Measurements from ENCODE around the gene CDX1.

The CDX1 gene

GRCh38 chr5:150163547-150164059 lies 3.0 kb upstream of the CDX1 start:
- DNase-seq: no peak

DNA sequence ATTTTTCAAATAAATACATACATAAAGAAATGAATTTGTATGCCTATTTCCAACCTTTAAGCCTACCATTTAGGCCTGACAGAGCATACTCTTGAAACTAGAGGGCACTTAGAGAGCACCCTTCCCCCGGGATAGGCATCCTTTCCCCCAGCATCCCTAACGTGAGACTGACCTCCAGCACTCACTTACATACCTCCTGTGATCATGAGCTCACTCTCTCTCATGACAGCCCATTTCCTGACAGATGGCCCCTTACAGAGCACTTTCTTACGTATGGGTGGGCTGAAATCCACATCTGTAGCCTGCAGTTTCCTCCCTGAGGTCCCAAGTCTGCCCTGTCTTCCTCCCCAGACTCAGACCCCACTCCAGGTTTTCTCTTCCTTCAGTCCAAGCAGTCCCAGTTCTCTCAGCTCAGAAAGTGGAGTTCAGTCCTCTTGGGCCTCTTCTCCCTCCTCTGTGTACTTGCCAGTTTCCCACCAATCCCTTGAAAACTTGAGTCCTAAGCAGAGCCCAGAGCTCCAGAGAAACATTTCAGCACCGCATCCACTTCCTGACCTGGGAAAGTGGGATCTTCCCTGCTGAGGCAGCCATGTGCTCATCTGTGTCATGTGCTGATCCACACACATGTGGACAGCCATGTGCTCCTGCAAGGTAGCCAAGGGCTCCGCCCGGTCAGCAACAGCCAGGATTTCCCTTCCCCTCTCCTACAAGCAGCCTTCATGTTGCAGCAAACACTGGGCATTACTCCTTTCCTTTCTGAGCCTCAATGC lies 2.2 kb upstream of the CDX1 start:
- no peak for DNase-seq

GRCh38 chr5:150166037-150166649 lies 435 bp upstream of the CDX1 start:
- no peak for DNase-seq

DNA sequence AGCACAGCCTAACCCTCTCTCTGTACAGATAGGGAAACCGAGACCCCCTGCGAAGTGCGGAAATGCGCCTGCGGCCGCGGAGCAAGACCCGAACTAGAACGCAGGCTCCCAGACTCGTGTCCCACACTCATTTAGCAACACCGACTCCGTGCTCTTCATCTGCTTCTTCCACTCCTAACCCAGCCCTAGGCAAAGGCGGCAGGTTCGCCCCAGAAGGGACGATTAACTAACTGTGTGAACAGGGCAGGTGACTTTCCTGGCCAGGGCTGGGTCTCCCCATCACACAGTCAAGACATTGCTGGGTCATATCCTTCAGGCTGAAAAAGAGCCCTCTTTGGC lies 903 bp downstream of the CDX1 start:
- no peak for DNase-seq

GRCh38 chr5:150167908-150168307 lies 1.3 kb downstream of the CDX1 start:
- no peak for DNase-seq

GRCh38 chr5:150168864-150169263 lies 2.3 kb downstream of the CDX1 start:
- DNase-seq: no peak

DNA sequence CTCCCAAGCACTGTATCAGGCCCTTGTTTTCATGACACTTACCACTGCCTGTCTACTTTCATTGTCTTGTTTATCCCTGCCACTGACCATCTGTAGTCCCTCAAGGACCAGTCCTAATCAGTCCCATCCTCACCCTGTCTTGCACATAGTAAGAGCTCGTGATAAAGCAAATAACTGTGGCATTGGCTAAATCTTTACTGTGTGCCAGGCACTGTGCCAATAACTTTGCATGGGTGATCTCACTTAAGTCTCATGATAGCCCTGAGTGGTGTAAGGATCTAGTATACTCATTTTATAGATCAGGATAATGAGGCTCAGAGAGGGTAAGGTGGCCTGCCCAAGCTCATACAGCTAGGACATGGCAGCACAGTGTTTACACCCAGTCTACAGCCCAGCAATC lies 5.6 kb downstream of the CDX1 start:
- DNase-seq: no peak

- no peak for DNase-seq
These were observed 6.0 kb downstream of the CDX1 start for GRCh38 chr5:150172556-150172955.

GRCh38 chr5:150173161-150173560 lies 6.6 kb downstream of the CDX1 start:
- no peak for DNase-seq

- no peak for DNase-seq
These were observed 7.7 kb downstream of the CDX1 start for GRCh38 chr5:150174285-150174684.

DNA sequence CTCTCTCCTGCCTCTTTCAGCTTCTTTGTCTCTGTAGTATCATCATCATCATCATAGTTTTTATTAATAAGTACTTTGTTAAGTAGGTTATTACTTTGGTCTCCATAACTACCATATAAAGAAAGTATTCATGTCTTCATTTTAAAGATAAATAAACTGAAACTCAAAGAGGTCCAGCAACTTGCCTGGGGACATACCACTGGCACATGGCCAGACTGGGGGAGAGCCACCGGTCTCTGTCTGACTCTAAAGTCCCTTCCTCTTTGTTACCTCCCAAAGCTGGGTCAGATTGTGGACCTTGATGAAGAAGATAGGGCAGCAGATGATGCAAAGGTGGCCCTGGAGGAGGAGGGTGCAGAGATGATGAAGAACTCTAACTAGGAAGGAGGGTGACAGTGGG lies 8.5 kb downstream of the CDX1 start:
- no peak for DNase-seq

- DNase-seq: no peak
These were observed 9.0 kb downstream of the CDX1 start for GRCh38 chr5:150175536-150175935.

- no peak for DNase-seq
These were observed 10.3 kb downstream of the CDX1 start for GRCh38 chr5:150176745-150177477.

- no peak for DNase-seq
These were observed 11.1 kb downstream of the CDX1 start for GRCh38 chr5:150177721-150178120.

DNA sequence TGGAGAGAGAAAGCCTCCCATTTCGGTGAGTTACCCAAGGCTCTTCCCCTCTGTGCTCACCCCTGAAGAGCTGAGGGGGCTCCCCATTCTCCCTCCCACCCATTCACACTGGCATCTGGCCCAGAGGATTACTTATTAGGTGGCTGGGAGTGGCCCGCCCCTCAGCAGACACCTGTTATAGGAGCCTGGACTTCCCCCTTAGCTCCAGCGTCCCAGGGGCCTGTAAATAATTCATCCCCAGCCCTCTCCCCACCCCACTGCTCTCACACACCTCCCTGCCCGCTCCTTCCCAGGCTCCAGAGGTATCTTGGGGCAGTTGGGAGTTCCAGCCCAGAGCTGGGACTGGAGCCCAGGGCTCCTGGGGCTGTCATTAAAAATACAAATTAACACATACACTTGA lies 11.7 kb downstream of the CDX1 start:
- no peak for DNase-seq

GRCh38 chr5:150179019-150179620 lies 12.5 kb downstream of the CDX1 start:
- DNase-seq: no peak

GRCh38 chr5:150180241-150181026 lies 13.9 kb downstream of the CDX1 start:
- DNase-seq: no peak

DNA sequence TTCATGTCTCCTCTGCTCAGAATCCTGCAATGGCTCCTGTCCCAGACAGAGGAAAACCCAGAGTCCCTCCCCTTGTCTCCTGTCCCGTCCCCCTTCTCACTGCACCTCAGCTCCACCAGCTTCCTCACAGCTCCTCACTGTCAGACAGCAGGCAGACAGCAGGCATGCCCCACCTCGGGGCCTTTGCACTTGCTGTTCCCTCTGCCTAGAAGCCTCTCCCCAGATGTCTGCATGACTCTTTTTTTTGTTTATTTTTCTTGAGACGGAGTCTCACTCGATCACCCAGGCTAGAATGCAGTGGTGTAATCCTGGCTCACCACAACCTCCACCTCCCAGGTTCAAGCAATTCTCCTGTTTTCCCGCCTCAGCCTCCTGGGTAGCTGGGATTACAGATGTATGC lies 14.4 kb downstream of the CDX1 start:
- no peak for DNase-seq

GRCh38 chr5:150181766-150182545 lies 15.4 kb downstream of the CDX1 start:
- DNase-seq: no peak

DNA sequence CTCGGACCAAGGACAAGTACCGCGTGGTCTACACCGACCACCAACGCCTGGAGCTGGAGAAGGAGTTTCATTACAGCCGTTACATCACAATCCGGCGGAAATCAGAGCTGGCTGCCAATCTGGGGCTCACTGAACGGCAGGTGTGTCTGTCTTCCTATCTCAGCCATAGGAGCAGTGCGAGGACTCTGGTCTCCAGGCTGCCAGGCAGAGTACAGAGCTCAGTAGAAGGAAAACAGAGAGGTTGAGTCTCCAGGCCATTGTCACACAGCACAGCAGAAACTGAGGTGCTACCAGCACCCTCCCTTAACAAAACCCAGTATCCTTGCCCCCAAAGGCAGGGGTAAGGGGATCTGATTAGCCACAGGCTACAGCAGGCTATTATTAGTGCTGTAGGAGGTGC lies 16.2 kb downstream of the CDX1 start:
- no peak for DNase-seq

DNA sequence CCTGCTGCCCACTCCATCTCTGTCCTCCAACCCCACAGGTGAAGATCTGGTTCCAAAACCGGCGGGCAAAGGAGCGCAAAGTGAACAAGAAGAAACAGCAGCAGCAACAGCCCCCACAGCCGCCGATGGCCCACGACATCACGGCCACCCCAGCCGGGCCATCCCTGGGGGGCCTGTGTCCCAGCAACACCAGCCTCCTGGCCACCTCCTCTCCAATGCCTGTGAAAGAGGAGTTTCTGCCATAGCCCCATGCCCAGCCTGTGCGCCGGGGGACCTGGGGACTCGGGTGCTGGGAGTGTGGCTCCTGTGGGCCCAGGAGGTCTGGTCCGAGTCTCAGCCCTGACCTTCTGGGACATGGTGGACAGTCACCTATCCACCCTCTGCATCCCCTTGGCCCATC lies 16.9 kb downstream of the CDX1 start:
- no peak for DNase-seq

- DNase-seq: no peak
These were observed 17.4 kb downstream of the CDX1 start for GRCh38 chr5:150184006-150184405.
